ENCODE results near the gene ZNF277.

DNA sequence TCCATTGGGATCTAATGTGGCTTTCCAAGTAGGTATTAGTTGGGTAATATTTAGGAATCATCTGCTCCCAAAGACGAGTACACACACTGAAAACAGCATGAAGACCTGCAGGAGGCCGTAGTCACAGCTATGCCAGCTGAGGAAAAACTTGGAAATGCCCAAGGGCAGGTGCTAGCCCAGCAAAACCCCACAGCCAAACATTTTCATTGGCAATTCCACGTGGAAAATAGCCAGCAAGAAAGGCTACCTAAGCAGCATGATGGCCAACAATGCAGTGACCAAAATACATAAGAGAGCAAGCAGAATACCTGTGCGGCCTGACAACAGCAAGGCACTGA is 33.0 kb upstream of the ZNF277 start:
- no peak for TF ChIP-seq CTCF (IDR thresholded peaks at IDR 0.05)
- no peak for TF ChIP-seq POLR2A (IDR thresholded peaks at IDR 0.05)
- no peak for TF ChIP-seq EP300 (IDR thresholded peaks at IDR 0.05)
- TF ChIP-seq POLR2AphosphoS5 (IDR thresholded peaks at IDR 0.05): no peak
